HepG2 (cell line): ENCODE measurements around the gene SAMD4A.

Source experiments
- JARID2 ChIP-seq: sonication (generic); formaldehyde crosslinking; IDR thresholded peaks from 2 replicates; pipeline ENCODE4 v1.8.1; 2023; ENCODE audit warnings: missing genetic modification reagents, inconsistent platforms; ENCODE audit not compliant: insufficient replicate concordance
- TBP ChIP-seq: sonication (generic); formaldehyde crosslinking; IDR thresholded peaks from 2 replicates; pipeline ENCODE4 v1.5.0; 2020; ENCODE audit warnings: missing genetic modification reagents
- TF ChIP-seq, protein P1 (sequence below): sonication (generic); formaldehyde crosslinking; IDR thresholded peaks from 2 replicates; pipeline ENCODE4 v1.5.0; 2020; ENCODE audit warnings: mild to moderate bottlenecking, missing genetic modification reagents, moderate library complexity

DNA sequence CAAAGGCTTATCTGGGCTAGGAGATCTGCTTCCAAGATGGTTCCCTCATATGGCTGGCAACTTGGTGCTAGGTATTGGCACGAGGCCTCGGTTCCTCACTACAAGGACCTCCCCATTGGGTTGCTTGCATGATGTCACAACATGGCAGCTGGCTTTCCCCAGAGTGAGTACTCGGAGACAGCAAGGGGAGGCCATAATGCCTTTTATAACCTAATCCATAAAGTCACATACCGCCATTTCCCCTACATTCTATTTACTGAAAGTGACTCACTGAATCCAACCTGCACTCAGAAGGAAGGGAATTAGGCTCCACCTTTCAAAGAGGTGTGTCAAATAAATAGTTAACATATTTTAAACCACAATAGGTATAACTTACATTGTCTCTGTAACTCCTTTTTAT, 130.9 kb downstream of the SAMD4A start:
- TF ChIP-seq JARID2 (CRISPR knock-in tag) (no peak), TBP (CRISPR knock-in tag) (no peak)
- TF ChIP-seq, protein P1, sequence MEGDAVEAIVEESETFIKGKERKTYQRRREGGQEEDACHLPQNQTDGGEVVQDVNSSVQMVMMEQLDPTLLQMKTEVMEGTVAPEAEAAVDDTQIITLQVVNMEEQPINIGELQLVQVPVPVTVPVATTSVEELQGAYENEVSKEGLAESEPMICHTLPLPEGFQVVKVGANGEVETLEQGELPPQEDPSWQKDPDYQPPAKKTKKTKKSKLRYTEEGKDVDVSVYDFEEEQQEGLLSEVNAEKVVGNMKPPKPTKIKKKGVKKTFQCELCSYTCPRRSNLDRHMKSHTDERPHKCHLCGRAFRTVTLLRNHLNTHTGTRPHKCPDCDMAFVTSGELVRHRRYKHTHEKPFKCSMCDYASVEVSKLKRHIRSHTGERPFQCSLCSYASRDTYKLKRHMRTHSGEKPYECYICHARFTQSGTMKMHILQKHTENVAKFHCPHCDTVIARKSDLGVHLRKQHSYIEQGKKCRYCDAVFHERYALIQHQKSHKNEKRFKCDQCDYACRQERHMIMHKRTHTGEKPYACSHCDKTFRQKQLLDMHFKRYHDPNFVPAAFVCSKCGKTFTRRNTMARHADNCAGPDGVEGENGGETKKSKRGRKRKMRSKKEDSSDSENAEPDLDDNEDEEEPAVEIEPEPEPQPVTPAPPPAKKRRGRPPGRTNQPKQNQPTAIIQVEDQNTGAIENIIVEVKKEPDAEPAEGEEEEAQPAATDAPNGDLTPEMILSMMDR (CRISPR knock-in tag): no peak
